GM12891 (cell line): ENCODE measurements around the gene SIDT2.

Experiments
- DNase-seq: peaks from one replicate; pipeline ENCODE4 v3.0.0; 2011; ENCODE audit warnings: low spot score; ENCODE audit not compliant: insufficient read length
- FAIRE-seq: peaks from 2 replicates; lab custom pipeline; 2011; peaks lifted over from hg19 to GRCh38; lab: Jason Lieb, UNC
- PAX5 ChIP-seq: IDR thresholded peaks from 2 replicates; pipeline ENCODE4 v1.6.1; 2011; ENCODE audit warnings: low read length, moderate library complexity, mild to moderate bottlenecking; ENCODE audit not compliant: insufficient read depth, severe bottlenecking
- POLR2A ChIP-seq: IDR thresholded peaks from 2 replicates; pipeline ENCODE4 v1.6.1; 2011; ENCODE audit warnings: low read depth, low read length, control low read depth
- POLR2AphosphoS5 ChIP-seq: IDR thresholded peaks from 2 replicates; pipeline ENCODE4 v1.6.1; 2011; ENCODE audit warnings: low read depth, low read length, control low read depth
- POU2F2 ChIP-seq: IDR thresholded peaks from 2 replicates; pipeline ENCODE4 v1.6.1; 2011; ENCODE audit warnings: low read depth, mild to moderate bottlenecking, control low read depth, low read length, moderate library complexity
- SPI1 ChIP-seq: IDR thresholded peaks from 2 replicates; pipeline ENCODE4 v1.6.1; 2011; ENCODE audit warnings: low read depth, low read length, control low read depth
- TAF1 ChIP-seq: IDR thresholded peaks from 2 replicates; pipeline ENCODE4 v1.6.1; 2011; ENCODE audit warnings: low read depth, low read length, control low read depth

SIDT2 gene

DNA sequence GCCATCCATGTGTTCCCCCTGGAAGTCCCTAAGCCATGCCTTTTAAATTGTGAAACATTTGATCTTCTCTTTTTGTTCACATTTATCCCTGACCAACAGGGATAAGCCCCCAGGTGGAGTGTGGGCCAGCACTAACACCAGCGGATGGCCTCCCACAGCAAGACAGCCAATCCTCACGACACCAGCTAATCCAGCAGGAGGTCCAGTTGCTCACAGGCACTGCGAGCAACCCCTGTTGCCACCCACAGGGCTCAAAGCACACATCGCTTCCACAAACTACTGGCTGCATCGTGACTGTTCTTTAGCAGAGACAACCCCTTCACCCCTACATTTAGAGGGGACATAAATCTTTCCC, 51.4 kb downstream of the SIDT2 start:
- DNase-seq (no peak), FAIRE-seq (no peak)
- TF ChIP-seq TAF1 (no peak), SPI1 (no peak), PAX5 (no peak), POU2F2 (no peak), POLR2AphosphoS5 (no peak), POLR2A (no peak)

DNA sequence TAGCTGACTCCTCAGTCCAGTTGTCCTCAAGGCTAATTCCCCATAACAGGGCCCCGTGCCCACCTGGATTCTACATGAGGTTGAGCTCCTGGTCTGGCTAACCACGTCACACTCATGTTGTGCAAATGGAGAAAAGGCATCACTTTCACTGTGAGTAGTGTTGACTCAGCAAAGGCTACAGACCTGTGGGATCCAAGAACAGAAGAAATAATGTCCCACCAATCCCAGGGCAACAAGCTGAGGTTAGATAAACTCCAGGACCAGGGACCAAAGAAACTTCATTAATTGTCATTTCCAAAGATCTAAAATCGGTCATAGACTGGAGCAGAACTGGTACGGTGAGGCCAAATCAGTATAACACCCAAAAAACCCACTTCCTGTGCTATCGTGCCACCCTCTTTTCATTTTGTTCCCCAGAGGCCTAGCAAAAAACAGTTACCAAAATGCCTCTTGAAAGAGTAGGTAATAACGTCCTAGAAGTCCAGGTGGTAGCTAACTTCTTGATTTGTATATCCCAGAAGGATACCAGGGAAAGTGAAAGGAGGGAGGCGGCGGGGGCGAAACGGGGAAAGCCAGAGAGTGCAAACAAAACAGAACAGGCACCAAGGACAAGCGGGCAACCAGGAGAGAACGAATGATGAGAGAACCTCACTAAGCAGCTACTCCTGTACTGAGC, 51.9 kb downstream of the SIDT2 start:
- FAIRE-seq = peak; percentile 94
- peak; percentile 37 for DNase-seq
- TF ChIP-seq POLR2AphosphoS5 (0 out of 2 replicates have a peak, but pooled peaks have one; percentile 32), POU2F2 (no peak), PAX5 (no peak), POLR2A (no peak; the same call in 1 of the 2 replicates), SPI1 (peak; percentile 51), TAF1 (peak; percentile 55; the same call in 1 of the 2 replicates)

DNA sequence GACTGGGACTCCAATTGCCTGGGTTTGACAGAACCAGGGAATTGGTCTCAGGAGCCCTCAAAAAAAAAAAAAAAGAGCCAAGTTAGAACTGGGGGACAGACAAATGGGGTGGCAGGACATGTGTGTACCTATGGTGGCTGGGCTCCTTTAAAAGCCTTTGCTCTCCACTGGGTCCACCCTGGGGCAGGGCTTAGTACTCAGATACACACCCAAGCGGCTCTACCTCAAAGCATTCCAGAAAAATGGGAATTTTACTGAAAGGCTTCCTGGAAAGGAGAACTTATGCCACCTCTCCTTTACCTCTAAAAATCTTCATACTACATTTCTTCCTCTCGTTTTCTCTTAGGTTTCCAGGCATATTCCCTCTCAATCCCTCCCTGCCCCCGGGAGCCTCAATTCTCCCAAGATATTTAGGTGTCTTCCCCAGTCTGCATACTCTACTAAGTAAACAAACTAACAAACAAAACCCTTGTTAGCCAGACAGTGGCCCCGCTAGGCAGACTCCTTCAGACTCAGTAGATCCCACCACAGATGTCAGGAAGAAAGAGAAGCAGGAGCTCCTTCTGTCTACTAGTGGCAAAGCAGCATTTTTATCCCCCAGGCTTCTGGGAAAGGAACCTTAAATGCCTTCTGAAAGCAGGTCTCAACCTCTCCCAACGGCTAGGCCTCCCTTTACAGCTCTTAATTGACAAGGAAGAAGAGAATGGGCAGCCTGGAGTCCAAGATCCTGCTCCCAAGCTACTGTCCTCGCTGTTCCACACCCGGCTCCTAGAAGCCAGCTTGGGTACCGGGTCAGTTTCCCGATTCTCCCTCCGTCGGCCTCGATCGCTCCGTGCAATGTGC, 52.7 kb downstream of the SIDT2 start:
- DNase-seq (no peak), FAIRE-seq (no peak)
- TF ChIP-seq POLR2AphosphoS5 (no peak), POU2F2 (no peak), PAX5 (no peak), POLR2A (no peak), SPI1 (no peak), TAF1 (no peak)

DNA sequence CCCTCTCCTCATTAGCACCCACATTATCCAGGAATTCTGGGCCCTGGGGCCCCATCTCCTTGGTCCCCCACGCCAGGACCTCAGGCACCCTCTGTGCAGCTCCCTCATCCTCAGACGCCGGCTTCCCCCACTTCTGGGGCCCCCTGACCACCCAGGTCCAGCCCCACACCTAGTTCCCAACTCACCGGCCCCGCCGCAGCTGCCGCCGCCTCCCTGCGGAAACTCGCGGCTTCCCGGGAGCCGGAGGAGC, 53.2 kb downstream of the SIDT2 start, which contains the start of gene PCSK7:
TSS of gene PCSK7 (minus strand) at position 232 of the 250 bp plus-strand sequence. CDS start 2,229 bp downstream, outside the sequence.
- FAIRE-seq (no peak), DNase-seq (no peak)
- TF ChIP-seq POLR2AphosphoS5 (no peak), POU2F2 (no peak), SPI1 (no peak), PAX5 (no peak), POLR2A (no peak), TAF1 (no peak; the same call in 1 of the 2 replicates)

DNA sequence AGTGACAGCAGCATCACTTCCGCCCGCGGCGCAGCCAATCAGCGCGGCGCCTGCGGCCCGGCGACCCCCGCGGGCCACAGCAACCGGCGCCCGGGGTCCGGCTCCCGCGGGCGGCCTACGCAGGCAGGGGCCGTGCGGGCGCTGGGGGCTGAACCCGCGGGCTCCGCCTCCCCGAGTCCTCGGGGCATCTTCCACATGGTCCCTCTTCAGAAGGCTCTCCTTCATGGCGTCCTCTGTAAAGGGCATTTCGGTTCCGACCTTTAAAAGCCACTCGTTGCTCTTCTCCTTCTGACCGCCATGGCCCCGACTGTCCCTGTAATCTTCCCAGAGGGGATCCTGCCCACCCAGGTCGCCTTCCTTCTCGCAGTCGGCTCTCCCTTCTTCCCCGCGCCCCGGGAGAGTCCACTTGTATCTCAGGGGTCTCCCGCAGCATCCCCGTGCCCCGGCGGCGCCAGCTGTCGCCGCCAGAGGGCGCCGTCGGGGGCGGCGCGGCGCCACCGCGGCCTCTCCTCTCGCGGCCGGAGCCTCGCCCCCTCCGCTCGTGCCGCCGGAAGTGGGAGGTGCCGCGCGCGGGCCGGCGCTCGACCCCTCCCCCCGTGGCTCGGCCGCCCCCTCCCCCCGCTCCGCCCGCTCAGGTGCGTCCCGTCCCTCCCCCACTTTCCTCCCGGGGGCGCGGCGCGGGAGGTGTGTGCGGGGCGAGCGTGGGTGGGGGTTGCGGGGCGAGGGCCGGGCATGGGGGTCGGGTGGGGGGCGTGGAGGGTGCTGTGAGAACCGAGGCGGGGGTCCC, 53.7 kb downstream of the SIDT2 start, which contains the start of gene RNF214:
TSS of gene RNF214 (plus strand) at position 580 of the 787 bp plus-strand sequence. CDS start 1,602 bp downstream, outside the sequence.
- FAIRE-seq (peak; percentile 97), DNase-seq (peak; percentile 96)
- TF ChIP-seq POLR2A = no peak
- peak; percentile 43; the same call in 1 of the 2 replicates for TF ChIP-seq POLR2AphosphoS5
- no peak for TF ChIP-seq PAX5
- TF ChIP-seq POU2F2 = no peak
- TF ChIP-seq SPI1 = peak; percentile 46; the same call in 1 of the 2 replicates
- TF ChIP-seq TAF1 = no peak

DNA sequence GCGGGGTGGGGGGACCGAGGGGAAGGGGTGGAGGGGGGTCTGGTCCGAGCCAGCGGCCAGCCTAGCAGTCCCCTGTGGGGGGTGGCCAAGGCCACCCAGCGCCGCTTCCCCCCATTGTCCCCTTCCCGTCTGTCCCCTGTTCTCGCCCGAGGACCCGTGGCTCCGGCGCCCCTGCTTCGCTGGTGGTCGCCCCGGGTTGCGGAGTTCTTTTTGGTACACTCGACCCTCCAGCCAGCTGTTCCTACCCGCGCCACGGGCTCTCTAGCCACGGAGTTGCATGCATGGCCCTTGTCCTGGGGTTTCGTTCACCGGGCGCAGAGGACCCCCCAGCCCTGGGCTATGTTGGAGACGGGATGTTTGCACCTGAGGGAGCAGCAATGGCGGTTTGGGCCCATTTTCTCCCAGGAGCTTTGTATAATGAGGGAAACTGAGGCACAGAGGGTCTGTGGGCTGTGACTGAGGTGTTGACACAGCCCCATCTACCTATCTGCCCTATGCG, 54.4 kb downstream of the SIDT2 start:
- TF ChIP-seq POLR2AphosphoS5 (no peak), POLR2A (no peak), PAX5 (no peak), TAF1 (no peak), SPI1 (no peak), POU2F2 (no peak)
- peak; percentile 54 for FAIRE-seq
- DNase-seq = peak; percentile 41

DNA sequence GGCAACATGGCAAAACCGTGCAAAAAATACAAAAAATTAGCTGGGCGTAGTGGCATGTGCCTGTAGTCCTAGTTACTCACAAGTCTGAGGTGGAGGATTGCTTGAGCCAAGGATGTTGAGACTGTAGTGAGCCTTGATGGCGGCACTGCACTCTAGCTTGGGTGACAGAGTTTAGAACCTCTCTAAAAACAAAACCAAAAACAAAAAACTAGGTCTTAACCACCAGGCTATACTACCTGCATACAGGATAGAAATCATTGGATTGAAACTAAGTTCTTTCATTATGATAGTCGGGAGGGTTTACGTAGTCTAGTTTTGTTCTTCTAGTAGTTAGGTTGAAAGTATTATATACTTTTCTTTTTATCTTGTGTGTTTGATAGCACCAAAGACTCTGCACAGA, 59.7 kb downstream of the SIDT2 start:
- TF ChIP-seq PAX5 (no peak), POU2F2 (no peak), POLR2AphosphoS5 (no peak), SPI1 (no peak), POLR2A (no peak), TAF1 (no peak)
- no peak for FAIRE-seq
- DNase-seq = no peak

DNA sequence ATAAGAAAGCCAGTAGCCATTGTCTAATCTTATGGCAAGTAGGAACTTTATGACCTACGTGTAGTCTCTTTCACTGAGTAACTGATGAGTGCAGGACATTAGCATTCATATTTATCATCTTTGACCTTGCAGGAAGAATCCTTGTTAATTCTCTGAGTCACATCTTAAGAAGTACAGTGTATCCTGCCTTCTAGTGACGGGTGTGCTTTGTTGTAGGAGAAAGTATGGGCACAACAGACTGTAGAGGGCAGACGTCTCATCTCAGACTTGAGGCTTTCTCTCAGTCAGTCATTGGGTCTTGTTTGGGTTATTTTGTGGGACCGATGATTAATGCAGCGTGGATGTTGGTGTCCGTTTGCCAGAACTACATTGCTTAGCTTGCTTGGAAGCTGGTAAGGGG, 60.8 kb downstream of the SIDT2 start:
- DNase-seq = no peak
- FAIRE-seq = no peak
- TF ChIP-seq PAX5 (no peak), SPI1 (no peak), POU2F2 (no peak), POLR2A (no peak), POLR2AphosphoS5 (no peak), TAF1 (no peak)
